ENCODE data around the gene ADAMTS3. TPM values are rescaled to one million over a fixed set of nuclear protein-coding genes. Genes with fewer than 3 reads are reported as not detected.
"Not testable (repeated sequence)": the region's sequence is repeated elsewhere in the genome, so short reads cannot be mapped to it uniquely, and the experiment has no call there.

The ADAMTS3 gene
- total RNA-seq, 1 experiment from 2014 or later: 0.07 TPM

DNA sequence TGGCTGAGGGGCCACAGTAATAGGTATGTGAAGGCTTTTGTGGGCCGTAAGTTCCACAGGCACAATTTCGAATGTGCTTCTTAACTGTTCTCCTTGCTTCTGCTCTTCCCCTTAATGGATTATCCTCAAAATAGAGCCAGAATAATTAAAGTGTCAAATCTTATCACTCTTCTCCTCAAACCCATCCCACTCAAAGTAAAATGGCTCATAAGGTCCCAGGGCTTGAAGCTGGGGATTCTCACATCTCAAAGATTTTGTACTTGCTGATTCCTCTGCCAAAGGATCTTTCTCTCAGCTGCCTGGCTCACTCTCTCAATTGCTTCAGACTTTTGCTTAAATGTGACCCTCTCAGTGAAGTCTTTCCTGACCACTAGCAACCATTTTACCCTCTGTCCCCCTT, 16.6 kb downstream of the ADAMTS3 start:
- BruUV-seq (replicated peaks): no TSS peak
- CTCF ChIA-PET: no interaction called here
- Mint-ChIP-seq H3K27ac (ENCODE audit: unreplicated experiment) (no peak overlapping the region), H3K4me3 (ENCODE audit: low read depth, unreplicated experiment) (no peak overlapping the region), H3K4me1 (ENCODE audit: low read depth, unreplicated experiment) (no peaks in the 10 kb centered on the region), H3K27me3 (ENCODE audit: unreplicated experiment) (peaks cover 11% of the 10 kb centered on the region), H3K36me3 (ENCODE audit: insufficient read depth, unreplicated experiment) (no peaks in the 10 kb centered on the region), H3K9me3 (ENCODE audit: low read depth, unreplicated experiment) (no peaks in the 10 kb centered on the region)
- no peak for TF ChIP-seq CTCF (IDR thresholded peaks at IDR 0.05; ENCODE audit: unreplicated experiment)
- intact Hi-C loops (cut with micrococcal nuclease; ENCODE audit: unreplicated experiment): no loop called here
- DNase-seq: no peak

DNA sequence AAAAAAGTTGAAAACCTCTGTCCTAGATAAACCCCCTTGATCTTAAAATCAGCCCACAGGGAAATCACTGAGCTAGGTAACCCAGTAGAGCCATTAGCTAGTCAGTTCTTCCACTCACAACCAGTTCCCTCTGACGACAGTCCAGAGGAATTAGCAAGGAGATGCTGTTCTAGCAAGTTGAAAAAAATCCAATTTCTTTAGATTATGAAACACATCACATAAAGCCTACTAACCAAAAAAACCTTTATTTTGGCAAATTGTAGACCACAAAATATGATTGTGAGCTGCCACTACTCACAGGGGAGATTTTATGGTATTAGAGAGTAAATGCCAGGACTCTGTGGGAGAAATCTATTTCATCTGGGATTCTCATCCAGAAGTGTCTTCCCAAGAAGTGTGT, 22.6 kb downstream of the ADAMTS3 start:
- DNase-seq: no peak
- Mint-ChIP-seq H3K9me3 (ENCODE audit: low read depth, unreplicated experiment) (no peaks in the 10 kb centered on the region), H3K27me3 (ENCODE audit: unreplicated experiment) (no peaks in the 10 kb centered on the region), H3K36me3 (ENCODE audit: insufficient read depth, unreplicated experiment) (no peaks in the 10 kb centered on the region), H3K4me1 (ENCODE audit: low read depth, unreplicated experiment) (no peaks in the 10 kb centered on the region), H3K27ac (ENCODE audit: unreplicated experiment) (no peak overlapping the region), H3K4me3 (ENCODE audit: low read depth, unreplicated experiment) (no peak overlapping the region)
- CTCF ChIA-PET: no interaction called here
- BruUV-seq (replicated peaks): no TSS peak
- TF ChIP-seq CTCF (IDR thresholded peaks at IDR 0.05; ENCODE audit: unreplicated experiment): no peak
- intact Hi-C loops (cut with micrococcal nuclease; ENCODE audit: unreplicated experiment): no loop called here

DNA sequence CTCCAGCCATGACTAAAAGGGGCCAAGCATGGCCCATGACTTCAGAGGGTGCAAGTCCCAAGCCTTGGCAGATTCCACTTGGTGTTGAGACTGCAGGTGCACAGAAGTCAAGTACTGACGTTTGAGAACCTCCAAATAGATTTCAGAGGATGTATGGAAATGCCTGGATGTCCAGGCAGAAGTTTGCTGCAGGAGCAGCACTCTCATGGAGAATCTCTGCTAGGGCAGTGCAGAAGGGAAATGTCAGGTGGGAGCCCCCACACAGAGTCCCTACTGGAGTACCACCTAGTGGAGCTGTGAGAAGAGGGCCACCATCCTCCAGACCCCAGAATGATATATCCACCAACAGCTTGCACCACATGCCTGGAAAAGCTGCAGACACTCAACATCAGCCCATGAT, 28.3 kb downstream of the ADAMTS3 start:
- H3K9me3 Mint-ChIP-seq (ENCODE audit: low read depth, unreplicated experiment); H3K4me1 Mint-ChIP-seq (ENCODE audit: low read depth, unreplicated experiment); CTCF ChIA-PET; H3K36me3 Mint-ChIP-seq (ENCODE audit: insufficient read depth, unreplicated experiment); H3K27ac Mint-ChIP-seq (ENCODE audit: unreplicated experiment); DNase-seq; H3K27me3 Mint-ChIP-seq (ENCODE audit: unreplicated experiment); H3K4me3 Mint-ChIP-seq (ENCODE audit: low read depth, unreplicated experiment); BruUV-seq (replicated peaks); intact Hi-C loops (cut with micrococcal nuclease; ENCODE audit: unreplicated experiment): not testable (repeated sequence)

- Mint-ChIP-seq H3K9me3 (ENCODE audit: low read depth, unreplicated experiment) (no peaks in the 10 kb centered on the region), H3K27ac (ENCODE audit: unreplicated experiment) (no peak overlapping the region), H3K36me3 (ENCODE audit: insufficient read depth, unreplicated experiment) (no peaks in the 10 kb centered on the region), H3K4me3 (ENCODE audit: low read depth, unreplicated experiment) (no peak overlapping the region), H3K4me1 (ENCODE audit: low read depth, unreplicated experiment) (no peaks in the 10 kb centered on the region), H3K27me3 (ENCODE audit: unreplicated experiment) (no peaks in the 10 kb centered on the region)
- CTCF ChIA-PET: no interaction called here
- TF ChIP-seq CTCF (IDR thresholded peaks at IDR 0.05; ENCODE audit: unreplicated experiment): no peak
- BruUV-seq (replicated peaks): no TSS peak
- DNase-seq: no peak
- intact Hi-C loops (cut with micrococcal nuclease; ENCODE audit: unreplicated experiment): no loop called here
Observed at GRCh38 chr4:72538006-72538405, 31.0 kb downstream of the ADAMTS3 start.

DNA sequence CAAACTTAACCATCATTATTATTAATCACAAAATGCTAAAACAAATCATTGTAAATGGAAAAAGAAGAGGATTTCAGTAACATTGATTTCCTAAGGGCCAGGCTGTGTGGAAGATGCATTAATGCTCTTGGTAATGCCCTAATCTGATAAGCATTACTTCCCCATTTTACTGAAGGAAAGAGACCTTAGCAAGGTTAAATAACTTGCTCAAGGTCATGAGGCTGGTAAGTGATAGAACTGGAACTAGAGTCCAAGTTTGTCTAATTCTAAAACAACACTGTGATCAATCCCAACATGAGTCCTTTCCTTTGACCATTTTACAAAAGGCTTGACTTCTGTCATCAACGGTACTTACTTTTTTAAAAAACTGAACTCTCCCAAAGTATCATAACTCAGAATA, 32.6 kb downstream of the ADAMTS3 start:
- H3K9me3 Mint-ChIP-seq (ENCODE audit: low read depth, unreplicated experiment): no peaks in the 10 kb centered on the region
- CTCF ChIA-PET: no interaction called here
- no peaks in the 10 kb centered on the region for H3K27me3 Mint-ChIP-seq (ENCODE audit: unreplicated experiment)
- H3K4me1 Mint-ChIP-seq (ENCODE audit: low read depth, unreplicated experiment): no peaks in the 10 kb centered on the region
- H3K4me3 Mint-ChIP-seq (ENCODE audit: low read depth, unreplicated experiment): no peak overlapping the region
- DNase-seq: no peak
- intact Hi-C loops (cut with micrococcal nuclease; ENCODE audit: unreplicated experiment): no loop called here
- no peak overlapping the region for H3K27ac Mint-ChIP-seq (ENCODE audit: unreplicated experiment)
- BruUV-seq (replicated peaks): no TSS peak
- no peaks in the 10 kb centered on the region for H3K36me3 Mint-ChIP-seq (ENCODE audit: insufficient read depth, unreplicated experiment)
- no peak for TF ChIP-seq CTCF (IDR thresholded peaks at IDR 0.05; ENCODE audit: unreplicated experiment)

All from Calu3 (cell line).